ENCODE data around the gene PPFIBP1.

The PPFIBP1 gene

DNA sequence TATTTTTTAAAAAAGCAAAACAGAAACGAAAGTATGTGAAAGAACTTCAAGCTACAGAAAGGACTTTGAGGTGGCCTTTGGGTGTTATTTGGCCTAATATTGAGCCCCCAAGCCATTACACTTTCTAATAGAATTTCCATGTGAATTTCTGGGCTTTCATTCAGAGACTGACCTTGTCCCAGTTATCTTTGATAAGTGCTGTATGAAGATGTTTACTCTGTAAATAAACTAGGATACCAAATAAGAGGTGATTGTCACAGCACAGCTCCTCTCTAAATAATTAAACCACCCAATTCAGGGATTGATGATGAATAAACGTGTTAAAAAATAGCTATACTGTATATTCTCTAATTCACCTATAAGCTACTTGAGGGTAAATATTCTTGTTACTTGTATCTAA is 32.8 kb upstream of the PPFIBP1 start:
- DNase-seq (ENCODE audit: extremely low read depth, low read depth), result no peak
- TF ChIP-seq, protein P1, sequence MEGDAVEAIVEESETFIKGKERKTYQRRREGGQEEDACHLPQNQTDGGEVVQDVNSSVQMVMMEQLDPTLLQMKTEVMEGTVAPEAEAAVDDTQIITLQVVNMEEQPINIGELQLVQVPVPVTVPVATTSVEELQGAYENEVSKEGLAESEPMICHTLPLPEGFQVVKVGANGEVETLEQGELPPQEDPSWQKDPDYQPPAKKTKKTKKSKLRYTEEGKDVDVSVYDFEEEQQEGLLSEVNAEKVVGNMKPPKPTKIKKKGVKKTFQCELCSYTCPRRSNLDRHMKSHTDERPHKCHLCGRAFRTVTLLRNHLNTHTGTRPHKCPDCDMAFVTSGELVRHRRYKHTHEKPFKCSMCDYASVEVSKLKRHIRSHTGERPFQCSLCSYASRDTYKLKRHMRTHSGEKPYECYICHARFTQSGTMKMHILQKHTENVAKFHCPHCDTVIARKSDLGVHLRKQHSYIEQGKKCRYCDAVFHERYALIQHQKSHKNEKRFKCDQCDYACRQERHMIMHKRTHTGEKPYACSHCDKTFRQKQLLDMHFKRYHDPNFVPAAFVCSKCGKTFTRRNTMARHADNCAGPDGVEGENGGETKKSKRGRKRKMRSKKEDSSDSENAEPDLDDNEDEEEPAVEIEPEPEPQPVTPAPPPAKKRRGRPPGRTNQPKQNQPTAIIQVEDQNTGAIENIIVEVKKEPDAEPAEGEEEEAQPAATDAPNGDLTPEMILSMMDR (IDR thresholded peaks at IDR 0.05; ENCODE audit: low read depth, low read length), result no peak

DNA sequence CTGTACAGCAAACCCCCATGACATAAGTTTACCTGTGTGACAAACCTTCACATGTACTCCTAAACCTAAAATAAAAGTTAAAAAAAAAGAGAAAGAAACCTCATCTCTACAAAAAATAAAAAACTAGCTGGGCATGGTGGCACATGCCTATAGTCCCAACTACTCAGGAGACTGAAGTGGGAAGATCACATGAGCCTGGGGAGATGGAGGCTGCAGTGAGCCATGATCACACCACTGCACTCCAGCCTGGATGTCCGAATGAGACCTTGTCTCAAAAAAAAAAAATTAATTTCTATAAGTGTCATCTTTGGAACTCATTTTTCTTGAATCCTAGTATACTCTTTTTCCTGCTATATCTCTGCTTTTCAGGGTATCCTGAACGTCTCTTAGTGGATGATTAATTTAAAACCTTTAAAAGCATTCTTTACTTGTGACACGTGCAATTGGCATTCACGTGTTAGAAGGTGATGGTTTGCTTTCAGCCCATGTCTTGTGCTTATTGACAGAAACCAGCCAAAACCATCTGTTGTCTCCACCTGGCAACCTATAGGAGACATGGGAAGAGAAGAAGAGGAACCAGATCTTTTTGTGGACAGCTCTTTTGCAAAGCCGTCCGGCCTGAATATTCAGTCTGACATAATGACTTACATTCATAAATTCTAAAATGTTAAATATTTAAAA is 30.6 kb upstream of the PPFIBP1 start:
- TF ChIP-seq, protein P1 (IDR thresholded peaks at IDR 0.05; ENCODE audit: low read depth, low read length), result no peak
- no peak for DNase-seq (ENCODE audit: extremely low read depth, low read depth)

DNA sequence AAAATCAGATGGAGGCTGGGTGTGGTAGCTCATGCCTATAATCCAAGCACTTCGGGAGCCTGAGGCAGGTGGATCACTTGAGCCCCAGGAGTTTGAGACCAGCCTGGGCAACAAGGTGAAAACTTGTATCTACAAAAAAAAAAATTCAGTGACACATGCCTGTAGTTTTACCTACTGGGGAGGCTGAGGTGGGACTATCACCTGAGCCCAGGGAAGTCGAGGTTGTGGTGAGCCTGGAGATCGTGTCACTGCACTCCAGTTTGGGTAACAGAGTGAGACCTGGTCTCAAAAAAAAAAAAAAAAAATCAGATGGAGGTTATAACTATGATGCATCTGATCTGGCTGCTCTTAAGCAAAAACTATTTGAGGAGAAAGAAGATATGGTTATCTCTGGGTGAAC is 26.6 kb upstream of the PPFIBP1 start:
- no peak for DNase-seq (ENCODE audit: extremely low read depth, low read depth)
- TF ChIP-seq, protein P1 (IDR thresholded peaks at IDR 0.05; ENCODE audit: low read depth, low read length), result no peak

DNA sequence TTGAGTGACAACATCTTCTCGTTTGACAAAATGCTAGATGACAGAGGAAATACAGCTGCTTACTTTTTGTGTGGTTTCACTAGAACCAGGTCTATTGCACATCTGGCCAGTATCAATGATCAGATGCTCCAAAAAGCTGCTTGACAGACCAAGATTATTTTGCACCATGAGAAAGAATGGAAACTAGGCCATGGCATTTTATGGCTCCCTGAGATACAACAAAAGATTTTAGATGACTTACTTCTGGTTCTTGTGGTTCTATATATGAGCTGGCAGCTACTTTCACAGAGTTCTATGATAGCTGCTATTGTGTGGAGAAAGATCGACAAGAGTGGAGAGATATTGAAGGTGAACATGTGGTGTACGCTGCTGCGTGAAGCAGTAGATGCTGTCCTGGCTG is 25.9 kb upstream of the PPFIBP1 start:
- TF ChIP-seq, protein P1 (IDR thresholded peaks at IDR 0.05; ENCODE audit: low read depth, low read length), result no peak
- DNase-seq (ENCODE audit: extremely low read depth, low read depth), result no peak

DNA sequence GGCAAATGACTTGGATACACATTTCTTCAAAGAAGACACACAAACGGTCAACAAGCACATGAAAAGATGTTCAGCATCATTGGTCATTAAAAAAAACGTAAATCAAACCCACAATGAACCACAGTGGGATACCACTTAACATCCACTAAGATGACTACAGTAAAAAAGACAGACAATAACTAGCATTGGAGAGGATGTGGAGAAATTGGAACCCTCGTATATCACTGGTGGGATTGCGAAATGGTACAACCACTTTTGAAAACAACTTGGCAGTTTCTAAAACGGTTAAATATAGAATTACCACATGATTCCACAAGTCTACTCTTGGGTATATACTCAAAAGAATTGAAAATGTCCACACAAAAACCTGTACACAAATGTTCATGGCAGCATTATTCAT is 25.2 kb upstream of the PPFIBP1 start:
- TF ChIP-seq, protein P1 (IDR thresholded peaks at IDR 0.05; ENCODE audit: low read depth, low read length), result no peak
- DNase-seq (ENCODE audit: extremely low read depth, low read depth), result no peak

DNA sequence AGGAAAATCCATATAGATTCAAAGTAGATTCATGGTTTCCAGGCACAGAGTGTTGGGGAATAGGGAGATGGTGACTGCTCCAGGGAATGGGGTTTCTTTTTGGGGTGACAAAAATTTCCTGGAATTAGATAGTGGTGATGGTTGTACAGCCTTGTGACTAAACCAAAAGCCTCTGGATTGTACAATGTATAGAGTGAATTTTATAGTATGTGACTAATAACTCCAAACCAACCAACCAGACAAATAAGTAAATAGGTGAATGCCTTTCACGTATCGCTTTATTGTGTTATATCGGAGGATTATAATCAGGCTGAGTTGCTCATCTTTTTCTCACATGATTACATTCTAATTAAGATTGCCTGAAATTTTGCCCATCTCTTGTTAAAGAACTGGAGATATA is 24.6 kb upstream of the PPFIBP1 start:
- no peak for DNase-seq (ENCODE audit: extremely low read depth, low read depth)
- TF ChIP-seq, protein P1 (IDR thresholded peaks at IDR 0.05; ENCODE audit: low read depth, low read length), result no peak

DNA sequence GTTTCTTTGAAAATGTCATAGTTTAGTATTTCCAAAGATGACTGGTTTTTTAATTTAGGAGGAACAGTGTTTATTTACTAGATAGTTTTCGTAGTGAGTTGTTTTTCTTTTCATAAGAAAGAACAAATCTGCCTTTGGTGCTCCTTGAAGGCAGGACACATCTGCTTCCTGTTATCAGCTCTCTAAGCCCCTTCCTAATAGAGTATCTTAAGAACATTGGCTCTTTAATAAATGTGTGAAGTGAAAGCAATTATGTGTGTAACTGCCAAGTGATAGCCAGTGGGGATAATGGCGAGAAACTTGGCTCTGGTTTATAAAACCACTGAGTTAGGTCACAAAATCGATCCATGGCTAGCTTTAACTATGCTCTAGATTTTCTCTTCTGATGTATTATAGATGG is 23.5 kb upstream of the PPFIBP1 start:
- TF ChIP-seq, protein P1 (IDR thresholded peaks at IDR 0.05; ENCODE audit: low read depth, low read length), result no peak
- DNase-seq (ENCODE audit: extremely low read depth, low read depth), result no peak
